GM21367 (cell line): Measurements from ENCODE around the gene BBX.

Source experiments
- ATAC-seq: cut with Tn5 transposase; IDR thresholded peaks from one replicate; pipeline ENCODE4 v1.9.1; 2021; ENCODE audit not compliant: unreplicated experiment

BBX gene

GRCh38 chr3:107739227-107739626 is 216.5 kb downstream of the BBX start:
- no peak for ATAC-seq

- no peak for ATAC-seq
Observed at GRCh38 chr3:107740992-107741896, 218.5 kb downstream of the BBX start.

GRCh38 chr3:107745354-107745753 is 222.6 kb downstream of the BBX start:
- ATAC-seq, result no peak

GRCh38 chr3:107752202-107752990 is 229.6 kb downstream of the BBX start:
- no peak for ATAC-seq

- ATAC-seq, result no peak
Observed at GRCh38 chr3:107753494-107753893, 230.7 kb downstream of the BBX start.

- ATAC-seq, result no peak
Observed at GRCh38 chr3:107753976-107754375, 231.2 kb downstream of the BBX start.

- no peak for ATAC-seq
Observed at GRCh38 chr3:107756649-107757048, 233.9 kb downstream of the BBX start.

- no peak for ATAC-seq
Observed at GRCh38 chr3:107757140-107757539, 234.4 kb downstream of the BBX start.

- no peak for ATAC-seq
Observed at GRCh38 chr3:107760144-107760543, 237.4 kb downstream of the BBX start.

- no peak for ATAC-seq
Observed at GRCh38 chr3:107761391-107761790, 238.6 kb downstream of the BBX start.

GRCh38 chr3:107765524-107765923 is 242.8 kb downstream of the BBX start:
- no peak for ATAC-seq

GRCh38 chr3:107767897-107768605 is 245.3 kb downstream of the BBX start:
- ATAC-seq, result no peak

GRCh38 chr3:107769882-107770281 is 247.1 kb downstream of the BBX start:
- no peak for ATAC-seq

- ATAC-seq, result no peak
Observed at GRCh38 chr3:107772016-107772415, 249.3 kb downstream of the BBX start.

- no peak for ATAC-seq
Observed at GRCh38 chr3:107775974-107776373, 253.2 kb downstream of the BBX start.

GRCh38 chr3:107781253-107781652 is 258.5 kb downstream of the BBX start:
- ATAC-seq, result no peak

GRCh38 chr3:107782054-107782453 is 259.3 kb downstream of the BBX start:
- no peak for ATAC-seq

- ATAC-seq, result no peak
Observed at GRCh38 chr3:107790612-107791011, 267.9 kb downstream of the BBX start.

- no peak for ATAC-seq
Observed at GRCh38 chr3:107791027-107791426, 268.3 kb downstream of the BBX start.

GRCh38 chr3:107791450-107791849 is 268.7 kb downstream of the BBX start:
- no peak for ATAC-seq

GRCh38 chr3:107794664-107795443 is 272.1 kb downstream of the BBX start:
- ATAC-seq, result no peak
